ENCODE measurements around the gene PXDC1.
"Not testable (repeated sequence)": the region's sequence is repeated elsewhere in the genome, so short reads cannot be mapped to it uniquely, and the experiment has no call there.

PXDC1 gene

DNA sequence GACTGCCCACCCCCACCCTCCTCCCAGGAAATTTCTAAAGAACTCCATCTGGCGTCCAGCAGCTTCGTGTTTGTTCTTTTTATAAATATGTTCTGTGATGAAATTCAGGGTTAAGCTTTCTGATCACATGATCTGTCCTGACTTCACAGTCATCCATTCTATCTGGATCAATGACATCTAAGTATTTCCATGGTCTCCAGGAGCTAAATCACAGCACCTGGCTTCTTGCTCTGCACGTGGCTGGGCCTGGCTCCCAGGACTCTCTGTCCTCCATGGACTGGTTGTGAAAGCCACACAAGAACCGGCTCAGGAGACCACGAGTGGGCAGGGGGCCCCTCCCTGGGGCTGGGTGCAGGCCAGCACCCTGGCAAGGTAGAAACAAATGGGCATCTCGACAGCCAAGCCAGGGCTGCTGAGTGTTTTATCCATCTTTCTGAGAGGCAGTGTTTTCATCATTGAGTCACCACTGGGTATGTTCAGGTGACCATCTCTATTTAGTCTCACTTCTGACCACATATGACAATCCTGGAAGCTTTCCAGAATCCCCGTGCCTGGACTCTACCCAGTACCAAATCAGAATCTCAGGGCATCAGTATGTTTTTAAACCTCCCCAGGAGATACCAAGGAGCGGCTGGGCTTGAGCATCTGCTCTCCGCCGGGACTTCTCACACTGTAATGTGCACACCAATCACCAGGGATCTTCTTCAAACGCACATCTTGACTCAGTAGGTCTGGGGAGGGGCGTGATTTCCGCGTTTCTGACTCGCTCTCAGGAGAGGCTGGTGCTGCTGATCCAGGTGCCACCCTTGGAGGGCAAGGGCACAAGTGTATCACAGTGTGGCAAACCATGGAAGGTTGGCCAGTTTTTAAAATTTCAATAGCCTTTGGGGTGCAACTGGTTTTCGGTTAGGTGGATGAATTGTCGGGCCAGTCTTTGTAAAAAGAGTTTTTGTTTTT lies 31.6 kb upstream of the PXDC1 start:
- no peak for DNase-seq

DNA sequence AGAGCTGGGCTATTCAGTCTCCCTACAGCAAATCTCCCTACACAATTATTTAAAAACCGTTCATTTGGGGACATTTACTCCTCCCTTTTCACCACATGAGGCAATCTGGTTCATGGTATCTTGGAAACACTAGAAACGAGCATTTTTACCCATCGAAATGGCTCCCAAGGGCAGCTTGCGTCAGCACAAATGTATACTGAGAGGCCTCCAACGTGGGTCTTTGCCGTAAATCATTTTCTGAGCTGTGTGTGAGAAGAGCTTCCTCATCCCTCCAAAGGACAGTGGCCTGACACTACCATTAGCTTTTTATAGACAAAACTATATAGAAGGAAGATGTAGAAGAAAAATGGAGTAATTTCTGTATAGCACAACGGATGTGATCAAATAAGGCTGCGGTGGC lies 30.0 kb upstream of the PXDC1 start:
- no peak for DNase-seq

GRCh38 chr6:3779574-3779849 lies 28.0 kb upstream of the PXDC1 start:
- DNase-seq: no peak

GRCh38 chr6:3778701-3779573 lies 27.4 kb upstream of the PXDC1 start:
- no peak for DNase-seq

GRCh38 chr6:3777730-3778461 lies 26.4 kb upstream of the PXDC1 start:
- no peak for DNase-seq

GRCh38 chr6:3776881-3777507 lies 25.5 kb upstream of the PXDC1 start:
- DNase-seq: no peak

DNA sequence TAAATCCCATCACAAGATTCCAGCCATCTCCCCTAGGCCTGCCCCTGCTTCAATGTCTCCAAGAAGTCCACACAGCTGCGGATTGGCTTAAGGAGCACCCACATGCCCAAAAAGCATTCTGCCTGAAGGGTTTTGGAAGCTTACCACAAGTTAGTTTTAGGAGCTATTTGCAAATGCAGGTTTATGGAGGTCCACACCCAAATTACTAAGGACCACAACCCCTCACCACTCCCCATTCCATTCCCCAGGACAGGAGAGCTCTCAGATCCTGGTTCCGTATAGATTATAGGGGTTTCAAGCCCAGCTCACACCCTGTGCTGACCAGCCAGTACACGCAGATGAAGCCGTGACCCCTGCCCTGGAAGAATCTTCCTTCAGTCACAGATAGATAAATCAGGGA lies 24.3 kb upstream of the PXDC1 start:
- no peak for DNase-seq

- DNase-seq: no peak
Measured at GRCh38 chr6:3775386-3775785, 23.9 kb upstream of the PXDC1 start.

- no peak for DNase-seq
Measured at GRCh38 chr6:3773678-3774298, 22.3 kb upstream of the PXDC1 start.

DNA sequence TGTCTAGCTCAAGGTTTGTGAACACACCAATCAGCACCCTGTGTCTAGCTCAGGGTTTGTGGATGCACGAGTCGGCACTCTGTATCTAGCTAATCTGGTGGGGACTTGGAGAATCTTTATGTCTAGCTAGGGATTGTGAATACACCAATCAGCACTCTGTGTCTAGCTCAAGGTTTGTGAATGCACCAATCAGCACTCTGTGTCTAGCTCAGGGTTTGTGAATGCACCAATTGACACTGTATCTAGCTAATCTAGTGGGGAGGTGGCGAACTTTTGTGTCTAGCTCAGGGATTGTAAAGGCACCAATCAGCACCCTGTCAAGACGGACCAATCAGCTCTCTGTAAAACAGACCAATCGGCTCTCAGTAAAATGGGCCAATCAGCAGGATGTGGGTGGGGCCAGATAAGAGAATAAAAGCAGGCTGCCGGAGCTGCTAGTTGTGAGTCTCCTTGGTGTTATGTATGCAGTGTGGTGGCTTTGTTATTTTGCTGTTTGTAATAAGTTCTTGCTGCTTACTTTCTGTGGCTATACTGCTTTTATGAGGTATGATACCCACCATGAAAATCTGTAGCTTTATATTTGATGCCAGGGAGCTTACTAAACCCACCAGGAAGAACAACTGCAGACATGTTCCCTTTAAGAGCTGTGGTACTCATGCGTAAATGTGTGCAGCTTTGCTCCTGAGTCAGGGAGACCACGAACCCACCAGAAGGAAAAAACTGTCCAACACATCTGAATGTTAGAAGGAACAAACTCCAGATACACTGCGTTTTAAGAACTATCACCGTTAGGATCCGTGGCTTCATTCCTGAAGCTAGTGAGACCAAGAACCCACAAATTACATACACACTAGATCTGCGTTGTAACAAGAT lies 20.9 kb upstream of the PXDC1 start:
- not testable (repeated sequence) for DNase-seq

DNA sequence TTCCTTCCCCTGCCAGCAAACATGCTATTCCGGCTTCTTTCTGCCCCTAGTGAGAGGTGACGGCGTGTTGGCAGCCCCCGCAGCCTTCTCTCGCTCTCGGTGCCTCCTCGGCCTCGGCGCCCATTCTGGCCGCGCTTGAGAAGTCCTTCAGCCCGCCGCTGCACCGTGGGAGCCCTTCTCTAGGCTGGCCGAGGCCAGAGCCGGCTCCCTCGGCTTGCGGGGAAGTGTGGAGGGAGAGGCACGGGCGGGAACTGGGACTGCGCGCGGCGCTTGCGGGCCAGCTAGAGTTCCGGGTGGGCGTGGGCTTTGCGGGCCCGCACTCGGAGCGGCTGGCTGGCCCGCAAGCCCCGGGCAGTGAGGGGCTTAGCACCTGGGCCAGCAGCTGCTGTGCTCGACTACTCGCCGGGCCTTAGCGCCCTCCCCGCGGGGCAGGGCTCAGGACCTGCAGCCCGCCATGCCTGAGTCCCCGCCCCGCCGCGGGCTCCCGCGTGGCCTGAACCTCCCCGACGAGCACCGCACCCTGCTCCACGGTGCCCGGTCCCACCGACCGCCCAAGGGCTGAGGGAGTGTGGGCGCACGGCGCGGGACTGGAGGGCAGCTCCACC lies 20.0 kb upstream of the PXDC1 start:
- DNase-seq: no peak

DNA sequence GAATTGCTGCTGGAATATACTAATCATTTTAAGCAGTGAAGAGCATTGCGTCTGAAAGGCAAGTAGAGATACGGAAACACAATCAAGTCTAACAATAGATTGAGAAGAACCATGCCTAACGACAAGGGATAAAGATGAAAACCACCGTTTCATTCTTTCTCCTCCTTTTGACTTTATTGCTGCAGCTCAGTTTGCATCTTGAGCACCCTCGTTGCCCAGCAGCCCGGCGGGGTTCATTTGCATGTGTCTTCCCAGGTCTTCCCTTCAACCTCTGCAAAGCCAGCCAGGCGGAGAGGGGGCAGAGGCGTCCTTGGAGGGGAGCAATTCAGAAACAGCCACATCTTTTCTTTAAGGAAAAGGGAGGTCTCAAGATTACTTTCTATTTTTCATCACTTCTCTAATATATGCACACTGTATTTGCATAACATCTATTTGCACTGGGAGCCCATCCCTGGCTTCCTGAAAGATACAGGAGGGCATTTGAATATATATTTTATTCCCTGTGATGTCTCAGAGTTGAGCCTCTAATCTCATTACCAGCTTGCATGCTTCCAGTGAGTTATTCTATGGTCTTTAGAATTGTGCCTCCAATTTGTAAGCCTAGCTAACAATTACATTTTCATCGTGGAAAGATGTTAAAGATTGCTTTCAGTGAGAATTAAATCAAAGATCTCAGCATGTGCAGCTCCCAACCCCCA lies 18.7 kb upstream of the PXDC1 start:
- no peak for DNase-seq

GRCh38 chr6:3769610-3770009 lies 18.1 kb upstream of the PXDC1 start:
- no peak for DNase-seq

DNA sequence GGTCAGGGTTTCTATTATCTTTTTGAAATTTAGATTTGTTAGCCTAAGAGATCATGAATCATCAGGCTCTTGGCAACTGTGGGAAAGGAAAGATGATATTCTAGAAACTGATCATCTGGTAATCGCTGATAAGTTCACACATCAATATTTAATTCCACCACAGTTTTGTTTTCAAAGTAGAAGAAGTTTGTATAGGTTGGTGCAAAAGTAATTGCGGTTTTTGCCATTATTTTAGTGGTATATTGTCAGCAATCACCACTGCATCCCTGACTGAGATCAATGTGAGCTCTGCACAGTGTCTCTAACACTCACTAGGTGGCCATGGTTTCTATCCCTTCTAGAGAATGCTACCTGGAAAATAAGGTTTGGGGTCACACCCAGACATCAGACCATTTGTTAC lies 17.0 kb upstream of the PXDC1 start:
- DNase-seq: no peak

DNA sequence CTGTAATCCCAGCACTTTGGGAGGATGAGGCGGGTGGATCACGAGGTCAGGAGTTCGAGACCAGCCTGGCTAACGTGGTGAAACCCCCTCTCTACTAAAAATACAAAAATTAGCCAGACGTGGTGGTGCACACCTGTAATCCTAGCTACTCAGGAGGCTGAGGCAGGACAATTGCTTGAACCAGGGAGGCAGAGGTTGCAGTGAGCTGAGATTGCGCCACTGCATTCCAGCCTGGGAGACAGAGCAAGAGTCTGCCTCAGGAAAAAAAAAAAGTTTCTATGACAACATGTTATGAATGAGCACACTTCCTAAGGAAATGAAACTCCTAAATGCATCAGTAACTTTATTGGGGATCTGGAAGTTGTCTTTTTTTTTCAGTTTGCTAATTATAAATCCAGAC lies 16.0 kb upstream of the PXDC1 start:
- DNase-seq: not testable (repeated sequence)

GRCh38 chr6:3766214-3766613 lies 14.7 kb upstream of the PXDC1 start:
- DNase-seq: peak; percentile 72

GRCh38 chr6:3765415-3765814 lies 13.9 kb upstream of the PXDC1 start:
- DNase-seq: no peak

DNA sequence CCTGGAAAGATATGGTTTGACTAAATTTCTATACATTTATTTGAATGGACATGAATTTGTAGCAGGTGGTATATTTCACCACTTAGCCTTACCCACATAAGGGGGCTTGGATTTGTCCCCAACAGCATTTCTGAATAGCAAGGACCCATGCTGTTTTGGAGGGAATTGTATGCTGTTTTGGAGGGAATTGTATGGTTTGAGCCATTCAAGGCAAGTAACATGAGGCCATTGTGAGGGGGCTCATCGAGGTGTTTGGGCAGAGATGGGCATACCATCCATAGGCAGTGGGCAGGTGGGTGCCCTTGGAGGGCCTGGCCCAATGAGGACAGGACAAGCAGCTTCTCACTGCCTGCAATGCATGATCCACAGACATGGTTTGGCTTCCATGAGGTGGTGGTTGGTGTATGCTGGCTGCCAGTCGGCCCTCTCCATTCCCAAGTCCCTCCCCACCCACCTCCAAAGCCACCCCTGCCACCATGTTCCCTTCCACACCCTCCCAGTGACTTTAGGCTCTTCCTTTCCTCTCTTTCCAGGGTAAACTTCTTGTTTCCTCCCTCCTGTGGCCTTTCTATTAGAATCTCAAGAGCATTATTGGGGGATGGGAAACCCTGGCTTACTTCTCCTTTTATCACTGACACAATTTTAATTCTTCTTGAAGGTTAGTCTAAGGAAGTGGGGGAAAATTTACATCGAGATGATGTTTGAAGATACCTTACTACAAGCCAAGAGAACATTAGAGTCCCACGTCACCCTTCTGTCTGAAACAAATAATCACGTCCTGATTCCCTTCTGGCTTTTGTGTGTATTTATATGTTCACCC lies 13.2 kb upstream of the PXDC1 start:
- peak; percentile 36 for DNase-seq

- DNase-seq: no peak
Measured at GRCh38 chr6:3762852-3763251, 11.3 kb upstream of the PXDC1 start.
